GM19397 (cell line): Measurements from ENCODE around the gene SNX21.
"Not testable (repeated sequence)": the region's sequence is repeated elsewhere in the genome, so short reads cannot be mapped to it uniquely, and the experiment has no call there.

Experiments
- ATAC-seq: cut with Tn5 transposase; IDR thresholded peaks from one replicate; pipeline ENCODE4 v1.9.1; 2021; ENCODE audit warnings: mild to moderate bottlenecking, moderate library complexity; ENCODE audit not compliant: unreplicated experiment

SNX21 gene

GRCh38 chr20:45848969-45849582, 15.5 kb downstream of the SNX21 start:
- no peak for ATAC-seq

- ATAC-seq = no peak
These were observed 16.6 kb downstream of the SNX21 start for GRCh38 chr20:45850238-45850637.

GRCh38 chr20:45850926-45851325, 17.3 kb downstream of the SNX21 start:
- ATAC-seq = no peak

GRCh38 chr20:45851501-45851900, 17.9 kb downstream of the SNX21 start:
- no peak for ATAC-seq

GRCh38 chr20:45852326-45852725, 18.7 kb downstream of the SNX21 start:
- ATAC-seq = no peak

- no peak for ATAC-seq
These were observed 19.9 kb downstream of the SNX21 start for GRCh38 chr20:45853484-45853883.

- peak; percentile 95 for ATAC-seq
These were observed 23.7 kb downstream of the SNX21 start, which contains the start of the genes ACOT8 and ZSWIM3 for GRCh38 chr20:45857114-45857881. Gene ACOT8, minus strand, starts transcription at chr20:45857392. Its CDS starts 77 bp downstream, at chr20:45857315. Gene ZSWIM3, plus strand, starts transcription at chr20:45857614. Its CDS starts 212 bp downstream, at chr20:45857826.

GRCh38 chr20:45857882-45858216, 24.2 kb downstream of the SNX21 start:
- peak; percentile 11 for ATAC-seq

GRCh38 chr20:45859916-45860315, 26.3 kb downstream of the SNX21 start:
- no peak for ATAC-seq

- ATAC-seq = no peak
These were observed 27.1 kb downstream of the SNX21 start for GRCh38 chr20:45860560-45861220.

GRCh38 chr20:45861221-45862075, 27.8 kb downstream of the SNX21 start:
- no peak for ATAC-seq

GRCh38 chr20:45863543-45864470, 30.2 kb downstream of the SNX21 start:
- ATAC-seq = no peak

- ATAC-seq = no peak
These were observed 32.9 kb downstream of the SNX21 start for GRCh38 chr20:45866454-45866853.

GRCh38 chr20:45867136-45867818, 33.7 kb downstream of the SNX21 start:
- ATAC-seq = no peak

GRCh38 chr20:45867819-45868176, 34.2 kb downstream of the SNX21 start:
- ATAC-seq = no peak

GRCh38 chr20:45872626-45873025, 39.0 kb downstream of the SNX21 start:
- no peak for ATAC-seq

GRCh38 chr20:45873409-45874103, 40.0 kb downstream of the SNX21 start:
- no peak for ATAC-seq

- not testable (repeated sequence) for ATAC-seq
These were observed 40.5 kb downstream of the SNX21 start for GRCh38 chr20:45874104-45874481.

GRCh38 chr20:45874576-45874975, 41.0 kb downstream of the SNX21 start:
- no peak for ATAC-seq
